GM18868 (cell line): ENCODE results near the gene MYNN.

Experiments used
- ATAC-seq: cut with Tn5 transposase; IDR thresholded peaks from one replicate; pipeline ENCODE4 v1.9.1; 2021; ENCODE audit warnings: mild to moderate bottlenecking, moderate library complexity; ENCODE audit not compliant: unreplicated experiment

Gene MYNN

DNA sequence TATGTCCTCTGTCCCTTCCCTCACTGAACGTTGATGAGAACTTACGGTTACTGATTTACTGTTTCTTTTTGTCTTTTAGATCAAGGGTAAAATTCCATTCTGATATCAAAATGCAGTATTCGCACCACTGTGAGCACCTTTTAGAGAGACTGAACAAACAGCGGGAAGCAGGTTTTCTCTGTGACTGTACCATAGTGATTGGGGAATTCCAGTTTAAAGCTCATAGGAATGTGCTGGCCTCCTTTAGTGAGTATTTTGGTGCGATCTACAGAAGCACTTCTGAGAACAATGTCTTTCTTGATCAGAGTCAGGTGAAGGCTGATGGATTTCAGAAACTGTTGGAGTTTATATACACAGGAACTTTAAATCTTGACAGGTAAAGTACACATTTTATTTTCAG is 990 bp downstream of the MYNN start:
- ATAC-seq = no peak

DNA sequence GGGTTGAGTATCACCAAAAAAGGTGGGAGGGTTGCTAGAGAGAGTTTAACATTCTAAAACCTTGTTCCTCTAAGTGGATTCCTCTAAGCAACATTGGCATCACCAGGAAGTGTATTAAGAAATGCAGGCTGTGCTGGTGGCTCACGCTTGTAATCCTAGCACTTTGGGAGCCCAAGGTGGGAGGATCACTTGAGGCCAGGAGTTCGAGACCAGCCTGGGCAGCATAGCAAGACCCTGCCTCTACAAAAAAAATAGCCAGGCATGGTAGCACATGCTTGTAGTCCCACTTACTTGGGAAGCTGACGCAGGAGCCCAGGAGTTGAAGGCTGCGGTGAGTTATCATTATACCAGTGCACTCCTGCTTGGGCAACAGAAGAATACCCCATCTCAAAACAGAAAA is 4.6 kb downstream of the MYNN start:
- no peak for ATAC-seq

DNA sequence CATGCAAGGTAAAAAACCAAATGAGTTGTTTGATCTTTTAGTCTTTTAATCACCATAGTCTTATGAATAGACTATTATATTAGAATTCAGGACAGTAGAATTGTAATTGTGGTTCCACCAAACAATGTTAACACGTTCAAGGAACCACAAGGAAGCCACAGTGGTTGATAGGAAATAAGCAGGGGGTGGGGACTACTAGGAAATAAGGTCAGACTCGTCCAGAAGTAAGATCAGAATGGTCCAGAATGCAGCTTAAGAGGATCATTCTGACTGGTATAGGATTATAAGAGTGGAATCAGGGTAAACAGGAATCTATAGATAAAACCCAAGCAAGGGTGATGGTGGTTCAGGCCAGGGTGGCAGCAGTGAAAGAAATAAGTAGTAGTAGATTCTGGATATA is 7.5 kb downstream of the MYNN start:
- ATAC-seq = no peak

DNA sequence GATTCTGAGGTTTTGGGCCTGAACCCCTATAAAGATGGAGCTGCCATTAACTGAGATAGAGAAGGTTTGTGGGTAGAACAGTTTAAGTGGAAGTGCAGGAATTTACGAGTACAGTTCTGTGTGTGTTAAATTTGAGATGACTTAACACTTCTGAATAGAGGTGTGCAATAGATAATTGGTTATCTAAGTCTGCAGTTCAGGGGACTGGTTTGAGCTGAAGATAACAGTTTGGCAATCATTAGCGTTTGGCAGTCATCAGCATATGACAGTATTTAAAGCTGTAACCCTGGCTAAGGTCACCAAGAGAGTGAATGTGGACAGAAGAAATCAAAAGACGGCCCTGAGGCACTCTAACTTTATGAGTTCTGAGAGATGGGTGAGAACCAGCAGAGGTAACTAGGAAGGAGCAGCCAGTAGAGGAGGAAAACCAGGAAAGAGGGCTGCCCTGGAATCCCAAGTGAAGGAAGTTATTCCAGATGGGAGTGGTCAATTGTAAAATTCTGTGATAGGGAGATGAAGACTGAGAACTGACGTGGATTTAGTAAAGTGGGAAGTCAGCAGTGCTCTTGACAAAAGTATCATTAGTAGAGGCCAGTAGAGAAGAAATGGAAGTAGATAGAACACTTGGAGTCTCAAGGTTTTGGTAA is 8.1 kb downstream of the MYNN start:
- ATAC-seq = no peak

DNA sequence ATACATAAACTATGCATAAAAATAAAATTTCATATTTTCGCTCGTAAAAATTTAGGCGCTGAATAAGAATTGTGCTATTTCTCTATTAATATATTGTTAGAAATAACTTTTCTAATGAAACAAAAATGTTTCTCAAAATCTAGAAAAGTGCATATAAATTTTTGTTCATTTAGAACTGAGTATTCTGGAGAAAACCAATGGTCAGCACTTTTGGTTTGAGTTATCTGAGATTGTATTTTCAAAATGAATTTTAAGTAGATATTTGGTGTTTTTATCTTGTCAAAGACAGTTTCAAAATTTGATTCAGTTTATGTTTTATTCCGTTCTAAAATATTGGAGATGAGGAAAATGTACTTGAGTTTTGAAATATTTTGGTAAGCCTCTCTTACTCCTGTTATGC is 13.9 kb downstream of the MYNN start:
- no peak for ATAC-seq

DNA sequence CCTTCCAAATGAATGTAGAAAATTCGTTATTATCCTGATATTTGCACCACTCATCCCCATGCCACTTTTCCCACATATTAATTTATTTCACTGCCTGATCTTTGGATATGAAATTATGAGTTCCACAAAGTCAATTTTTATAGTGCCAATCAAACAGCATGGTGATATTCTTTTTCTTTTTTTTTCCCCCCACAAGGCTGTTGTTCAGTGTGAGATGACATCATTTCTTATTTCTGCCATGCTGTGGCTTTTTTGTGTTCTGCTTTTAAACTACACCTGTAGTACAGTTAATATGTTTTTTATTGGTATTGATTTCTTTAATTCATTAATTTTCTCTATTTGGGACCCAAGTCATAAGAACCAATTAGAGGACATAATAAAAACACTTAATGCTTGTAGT is 14.6 kb downstream of the MYNN start:
- ATAC-seq = no peak

DNA sequence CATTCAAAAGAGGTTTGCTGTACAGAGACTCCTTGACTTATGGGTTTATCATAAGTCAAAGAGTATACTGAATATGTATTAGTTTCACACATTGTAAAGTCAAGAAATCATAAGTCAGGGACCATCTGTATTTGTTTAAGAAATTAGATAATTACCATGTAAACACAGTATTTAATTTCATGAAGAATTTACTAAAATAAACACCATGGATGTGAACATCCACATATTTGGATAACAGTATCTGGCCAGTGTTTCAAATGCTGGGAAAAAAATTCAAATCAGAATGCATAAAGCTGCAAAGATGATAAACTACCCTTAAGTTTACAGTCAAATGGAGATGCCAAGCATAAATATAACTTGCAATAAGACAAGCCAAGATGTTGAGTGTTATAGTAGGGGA is 17.0 kb downstream of the MYNN start:
- ATAC-seq = no peak

DNA sequence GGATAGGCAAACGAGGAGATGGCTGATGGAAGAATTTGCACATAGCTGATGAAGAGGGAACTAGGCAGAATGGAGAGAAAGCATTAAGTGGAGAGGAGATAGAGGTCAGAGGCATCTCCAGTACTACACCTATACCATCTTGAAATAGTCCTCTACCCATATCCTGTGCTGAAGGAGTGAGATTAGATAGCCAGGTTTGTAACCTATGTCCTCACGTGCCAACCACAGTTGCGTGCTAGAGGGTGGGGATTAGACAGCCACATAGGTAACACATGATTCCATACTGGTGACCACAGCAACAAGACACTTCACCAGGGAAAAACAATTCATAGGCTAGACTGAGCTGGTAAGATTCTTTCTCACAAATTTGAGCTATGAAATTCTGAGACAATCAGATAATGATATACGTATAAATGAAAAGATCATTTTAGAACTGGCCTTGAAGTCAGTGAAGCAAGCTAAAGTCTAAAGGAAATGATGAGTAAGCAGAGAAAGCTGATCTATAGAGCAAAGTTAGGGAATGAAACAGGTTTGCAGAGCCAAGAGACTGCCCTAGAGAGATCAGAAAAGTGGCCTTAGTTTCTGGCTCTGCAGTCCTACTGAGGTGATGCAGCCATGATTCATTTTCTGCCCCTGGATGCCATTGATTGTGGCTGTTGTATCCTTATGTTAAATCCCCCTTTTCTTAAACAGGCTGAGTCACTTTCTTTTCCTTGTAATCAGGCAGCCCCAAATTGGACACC is 17.7 kb downstream of the MYNN start:
- ATAC-seq = no peak

DNA sequence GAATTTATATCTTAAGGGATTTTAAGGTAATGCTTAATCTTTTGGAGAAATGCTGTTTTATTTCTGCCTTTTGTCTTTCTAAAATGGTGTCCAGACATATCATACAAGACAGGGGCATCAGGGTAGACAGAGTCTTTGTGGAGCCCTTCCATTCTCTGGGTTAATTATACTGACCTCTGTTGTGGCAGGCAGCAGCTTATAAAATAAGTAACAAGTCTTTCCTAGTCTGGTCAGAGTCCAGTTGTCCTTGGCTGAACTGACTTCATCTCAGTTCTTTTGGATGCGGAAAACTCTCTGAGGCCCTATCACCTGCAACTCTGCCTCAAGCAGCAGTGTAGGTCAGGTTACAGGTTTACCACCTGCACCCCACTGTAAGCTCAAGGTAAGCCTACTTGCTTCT is 19.2 kb downstream of the MYNN start:
- no peak for ATAC-seq

DNA sequence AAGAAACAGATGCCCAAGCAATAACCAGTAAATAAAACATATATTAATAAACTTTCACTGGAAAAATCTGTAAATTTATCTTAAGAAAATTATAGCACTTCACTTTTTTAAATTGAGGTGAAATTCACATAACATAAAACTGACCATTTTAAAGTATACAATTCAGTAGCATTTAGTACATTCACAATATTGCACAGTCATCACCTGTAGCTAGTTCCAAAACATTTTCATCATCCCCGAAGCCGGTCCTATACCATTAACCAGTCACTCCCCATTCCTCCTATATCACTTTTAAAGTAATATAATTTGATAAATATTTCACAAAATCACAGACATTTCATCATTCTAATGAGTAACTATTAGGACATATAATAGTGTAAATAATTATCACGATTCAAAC is 31.5 kb downstream of the MYNN start:
- ATAC-seq = no peak

DNA sequence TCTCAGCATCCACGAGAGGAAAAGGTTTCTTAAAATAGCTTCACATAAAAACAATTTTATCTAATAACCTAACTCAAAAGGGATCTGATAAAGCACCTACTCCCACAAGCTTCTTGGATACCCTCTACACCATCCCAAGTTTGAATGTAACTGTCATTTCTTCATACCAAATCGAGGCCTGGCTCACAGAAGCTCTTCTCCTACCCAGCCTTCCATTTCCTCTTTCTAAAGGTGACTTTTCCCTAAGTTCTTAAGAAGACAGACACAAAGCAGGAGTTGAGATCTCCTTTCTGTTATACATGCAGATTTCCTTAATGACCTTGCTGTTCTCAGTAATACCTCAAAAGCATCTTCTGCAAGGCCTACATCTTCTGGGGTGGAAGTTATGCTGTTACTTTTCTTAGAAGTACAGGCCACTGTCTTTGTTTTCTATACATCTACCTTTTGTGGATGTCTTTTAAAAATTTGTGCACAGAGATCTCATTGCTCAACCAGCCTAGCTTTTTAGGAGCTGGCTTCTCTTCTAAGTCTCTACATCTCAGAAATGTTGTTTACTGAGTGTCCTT is 36.1 kb downstream of the MYNN start:
- ATAC-seq = no peak

DNA sequence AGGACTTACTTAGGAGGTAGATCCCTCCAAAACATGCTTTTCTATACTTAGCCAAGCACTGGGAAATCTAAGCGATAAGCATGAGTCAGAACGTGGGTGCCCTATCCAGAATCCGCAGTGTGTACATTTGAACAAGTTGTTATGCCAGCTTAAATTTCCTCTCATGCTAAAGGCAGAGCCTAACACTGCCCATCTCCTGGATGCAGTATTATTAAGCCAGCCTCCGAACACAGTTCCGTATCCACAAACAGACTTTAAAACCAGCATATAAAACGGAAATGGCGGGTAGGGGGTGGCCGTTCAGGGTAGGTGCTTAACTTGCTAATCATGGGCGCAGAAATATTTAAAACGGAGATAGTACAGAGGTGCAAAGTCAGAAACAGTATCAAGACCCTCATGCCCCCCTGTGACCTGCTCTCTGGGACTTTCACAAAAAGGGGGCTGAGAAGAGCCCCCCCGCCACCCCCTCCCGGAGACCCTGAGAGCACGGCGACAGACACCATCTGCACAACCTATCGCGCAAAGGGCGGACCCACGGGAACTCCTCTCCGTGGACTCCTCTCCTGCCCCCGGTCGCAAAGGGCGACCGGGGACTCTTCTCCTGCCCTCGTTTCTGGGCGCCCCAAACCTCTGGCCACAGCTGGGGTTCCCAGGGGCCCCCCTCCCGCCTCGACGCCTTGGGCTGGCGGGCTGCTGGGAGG is 38.6 kb downstream of the MYNN start:
- peak; percentile 7 for ATAC-seq

DNA sequence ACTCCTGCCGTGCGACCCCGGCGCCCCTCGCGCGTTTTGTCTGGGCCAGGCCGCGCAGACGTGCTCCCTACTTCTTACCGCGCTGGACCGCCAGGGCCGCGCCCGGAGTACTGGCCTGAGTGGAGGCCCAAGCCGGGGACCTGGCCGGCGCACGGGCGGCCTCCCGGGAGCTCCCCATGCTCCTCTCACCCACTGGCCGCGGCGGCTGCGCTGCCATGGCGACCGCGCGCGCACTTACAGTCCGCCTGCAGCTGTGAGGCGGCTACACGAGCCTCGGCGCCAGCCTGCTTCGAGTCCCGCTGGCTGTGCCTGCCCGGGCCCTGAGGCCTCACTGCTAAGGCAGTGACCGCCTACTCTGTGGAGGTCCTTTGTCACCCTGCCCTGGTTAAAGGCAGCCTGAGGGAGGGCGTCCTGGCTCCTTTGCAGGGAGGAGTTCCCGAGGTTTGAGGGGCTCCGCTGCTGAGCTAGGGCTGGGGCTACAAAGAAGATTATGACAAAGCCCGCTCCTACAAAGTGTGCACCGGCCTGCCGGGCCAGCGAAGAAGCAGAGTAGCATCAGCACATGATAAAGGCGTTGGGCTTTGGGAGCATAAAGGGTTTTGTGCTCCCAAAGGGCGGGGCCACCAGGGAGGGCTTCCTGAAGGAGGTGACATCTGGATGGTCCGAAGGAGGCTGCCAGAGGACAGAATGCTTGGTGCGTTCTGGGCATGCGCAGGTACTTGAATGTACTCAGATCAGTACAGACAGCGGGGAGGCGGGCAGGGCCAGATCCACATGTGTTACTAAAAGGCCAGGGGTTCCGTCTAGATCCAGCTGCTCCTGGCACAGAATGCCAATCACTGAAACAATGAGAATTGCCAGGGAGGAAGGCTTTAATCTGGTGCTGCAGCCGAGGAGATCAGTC is 39.4 kb downstream of the MYNN start, which contains the start of the genes LRRC34 and LRRIQ4:
TSS of gene LRRC34 (minus strand) at position 573 of the 904 bp plus-strand sequence. CDS start at position 217, 356 bp downstream.
TSS of gene LRRIQ4 (plus strand) at position 539 of the 904 bp plus-strand sequence. CDS start 9,052 bp downstream, outside the sequence.
- ATAC-seq = peak; percentile 66

DNA sequence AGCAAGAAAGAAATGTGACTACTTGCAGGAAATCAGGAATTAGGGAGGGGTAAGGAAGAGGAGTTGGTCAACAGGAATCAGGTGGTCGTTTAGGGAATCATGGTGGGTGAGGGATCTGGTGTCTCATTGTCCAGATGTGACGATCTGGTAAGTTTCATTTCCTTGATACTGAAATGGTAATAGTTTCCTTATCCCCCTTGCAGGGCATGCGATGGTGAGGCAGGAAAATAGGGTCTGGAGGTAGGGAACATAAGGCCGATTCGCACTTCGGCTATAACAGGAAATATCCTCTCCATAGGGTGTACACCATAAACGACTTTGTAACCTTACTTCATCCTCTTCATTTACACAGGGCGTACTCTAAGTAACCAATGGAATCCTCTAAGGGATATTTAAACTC is 40.1 kb downstream of the MYNN start:
- no peak for ATAC-seq

DNA sequence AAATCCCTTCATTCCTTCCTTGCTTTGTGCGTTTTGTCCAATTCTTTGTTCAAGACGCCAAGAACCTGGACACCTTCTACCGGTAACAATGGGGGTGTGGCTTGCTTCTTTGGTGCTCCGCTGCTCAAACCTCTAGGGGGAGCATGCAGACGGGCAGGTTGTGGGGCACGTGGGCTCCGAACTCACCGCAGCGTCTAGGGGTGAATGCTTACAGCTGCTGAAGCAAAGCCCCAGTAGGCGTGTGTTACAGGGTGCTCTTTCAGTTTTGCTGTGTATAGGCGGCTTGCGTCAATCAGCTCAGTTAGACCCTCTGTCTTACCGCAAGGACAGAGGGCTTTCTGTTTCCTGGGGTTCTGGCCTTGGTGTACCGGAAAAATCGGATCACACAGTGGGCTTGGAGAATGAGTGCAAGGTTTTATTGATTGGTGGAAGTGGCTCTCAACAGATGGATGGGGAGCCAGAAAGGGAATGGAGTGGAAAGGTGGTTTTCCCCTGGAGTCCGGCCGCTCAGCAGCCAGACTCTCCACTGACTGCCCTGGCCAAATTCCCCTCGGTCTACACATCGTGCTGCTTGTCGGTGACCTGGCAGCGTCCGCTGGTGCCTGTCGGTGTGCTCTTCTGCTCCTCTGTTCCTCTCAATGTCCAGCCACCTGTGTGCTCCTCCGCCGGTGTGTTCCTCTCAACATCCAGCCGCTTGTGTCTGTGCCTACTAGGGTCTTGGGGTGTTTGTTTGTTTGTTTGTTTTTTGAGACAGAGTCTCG is 40.7 kb downstream of the MYNN start:
- peak; percentile 90 for ATAC-seq

DNA sequence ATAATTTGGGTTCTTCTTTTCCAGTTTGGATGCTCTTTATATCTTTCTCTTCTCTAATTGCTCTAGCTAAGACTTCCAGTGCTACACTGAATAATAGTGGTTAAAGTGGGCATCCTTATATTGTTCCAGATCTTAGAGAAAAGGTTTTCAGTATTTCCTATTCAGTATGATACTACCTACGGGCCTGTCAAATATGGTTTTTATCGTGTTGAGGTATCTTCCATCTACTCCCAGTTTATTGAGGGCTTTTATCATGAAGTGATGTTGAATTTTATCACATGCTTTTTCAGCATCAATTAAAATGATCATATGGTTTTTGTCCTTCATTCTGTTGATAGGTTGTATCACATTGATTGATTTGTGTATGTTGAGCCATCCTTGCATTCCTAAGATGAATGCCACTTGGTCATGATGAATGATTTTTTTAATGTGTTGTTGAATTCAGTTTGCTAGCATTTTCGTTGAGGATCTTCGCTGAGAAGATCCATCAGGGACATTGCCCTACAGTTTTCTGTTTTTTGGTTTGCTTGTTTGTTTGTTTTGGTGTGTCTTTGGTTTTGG is 42.5 kb downstream of the MYNN start:
- ATAC-seq = no peak

DNA sequence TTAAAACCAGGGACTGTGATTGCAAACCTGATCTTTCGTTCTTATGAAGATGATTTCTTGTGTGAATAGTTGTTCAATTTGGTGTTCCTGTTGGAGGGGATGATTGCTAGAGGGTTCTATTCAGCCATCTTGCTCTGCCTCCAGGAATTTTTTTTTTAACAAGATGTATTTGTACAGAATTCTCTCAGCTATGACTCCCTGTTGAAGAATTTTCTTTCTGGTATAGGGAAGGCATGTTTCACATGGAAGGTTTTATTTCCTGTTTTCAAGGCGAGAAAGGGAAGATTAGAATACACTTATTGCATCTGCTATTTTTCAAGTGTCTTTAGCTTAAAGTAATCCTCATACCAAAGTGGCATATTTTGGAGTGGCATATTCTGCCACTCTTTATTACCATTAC is 45.1 kb downstream of the MYNN start:
- no peak for ATAC-seq

DNA sequence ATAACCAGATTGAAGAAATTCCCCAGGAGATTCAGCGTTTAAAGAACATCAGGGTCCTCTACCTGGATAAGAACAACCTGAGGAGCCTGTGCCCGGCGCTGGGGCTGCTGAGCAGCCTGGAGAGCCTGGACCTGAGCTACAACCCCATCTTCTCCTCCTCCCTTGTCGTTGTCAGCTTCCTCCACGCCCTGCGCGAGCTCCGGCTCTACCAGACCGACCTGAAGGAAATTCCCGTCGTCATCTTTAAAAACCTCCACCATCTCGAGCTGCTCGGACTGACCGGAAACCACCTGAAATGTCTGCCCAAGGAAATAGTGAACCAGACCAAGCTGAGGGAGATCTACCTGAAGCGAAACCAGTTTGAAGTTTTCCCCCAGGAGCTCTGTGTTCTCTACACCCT is 48.9 kb downstream of the MYNN start:
- no peak for ATAC-seq

DNA sequence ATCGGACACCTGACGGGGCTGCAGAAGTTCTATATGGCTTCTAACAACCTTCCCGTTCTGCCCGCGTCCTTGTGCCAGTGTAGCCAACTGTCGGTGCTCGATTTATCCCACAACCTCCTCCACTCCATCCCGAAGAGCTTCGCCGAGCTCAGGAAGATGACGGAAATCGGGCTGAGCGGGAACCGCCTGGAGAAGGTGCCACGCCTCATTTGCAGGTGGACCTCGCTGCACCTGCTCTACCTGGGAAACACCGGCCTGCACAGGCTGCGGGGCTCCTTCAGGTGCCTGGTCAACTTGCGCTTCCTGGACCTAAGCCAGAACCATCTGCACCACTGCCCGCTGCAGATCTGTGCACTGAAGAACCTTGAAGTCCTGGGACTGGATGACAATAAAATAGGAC is 49.3 kb downstream of the MYNN start:
- no peak for ATAC-seq

DNA sequence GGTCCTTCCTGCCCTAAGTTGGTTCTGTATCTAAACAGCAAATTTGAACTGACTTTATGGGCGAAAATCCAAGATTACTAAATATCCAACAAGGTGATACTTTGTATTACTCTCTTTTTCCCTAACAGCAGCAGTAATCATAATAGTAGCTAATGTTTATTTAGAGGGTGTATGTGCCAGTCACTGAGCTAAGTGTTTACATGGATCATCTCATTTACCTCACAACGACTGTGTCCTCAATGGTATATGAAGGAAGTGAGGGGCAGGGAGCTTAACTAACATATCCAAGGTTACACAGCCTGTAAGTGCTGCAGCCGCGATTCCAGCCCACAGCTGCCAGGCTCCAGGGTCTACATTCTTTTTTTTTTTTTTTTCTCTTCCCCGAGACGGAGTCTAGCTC is 49.8 kb downstream of the MYNN start:
- ATAC-seq = no peak
